ENCODE results near the gene HLCS. TPM values are rescaled to one million over a fixed set of nuclear protein-coding genes. Genes with fewer than 3 reads are reported as not detected.

Gene HLCS
- total RNA-seq, 2 donors from 2014 or later: 40.9 to 41.8 TPM

GRCh38 chr21:36732761-36733160 lies 233.7 kb downstream of the HLCS start:
- intact Hi-C loops (cut with DNase I): no loop called here
- DNase-seq (ENCODE audit: low spot score): no peak
- Histone ChIP-seq H3K4me3 (no peak overlapping the region), H3K9me3 (no peaks in the 10 kb centered on the region), H3K27me3 (replicated peaks; ENCODE audit: insufficient read depth) (no peaks in the 10 kb centered on the region), H3K36me3 (no peaks in the 10 kb centered on the region), H3K4me1 (replicated peaks) (peaks cover 3% of the 10 kb centered on the region), H3K27ac (no peak overlapping the region)
- TF ChIP-seq CTCF (IDR thresholded peaks at IDR 0.05) (no peak), POLR2A (IDR thresholded peaks at IDR 0.05) (no peak), POLR2AphosphoS5 (IDR thresholded peaks at IDR 0.05) (no peak)
- WGBS: 90% methylated on average over 7 of the region's 7 CpGs

GRCh38 chr21:36732217-36732616 lies 234.3 kb downstream of the HLCS start:
- Histone ChIP-seq H3K36me3 (no peaks in the 10 kb centered on the region), H3K27me3 (replicated peaks; ENCODE audit: insufficient read depth) (no peaks in the 10 kb centered on the region)

GRCh38 chr21:36730291-36731281 lies 235.9 kb downstream of the HLCS start:
- H3K4me3 ChIP-seq: no peak overlapping the region
- WGBS: 36% methylated on average over 30 of the region's 30 CpGs
- no peaks in the 10 kb centered on the region for H3K27me3 ChIP-seq (replicated peaks; ENCODE audit: insufficient read depth)
- H3K27ac ChIP-seq: no peak overlapping the region
- peak; percentile 44 for DNase-seq (ENCODE audit: low spot score)
- H3K4me1 ChIP-seq (replicated peaks): peaks cover 3% of the 10 kb centered on the region
- intact Hi-C loops (cut with DNase I): no loop called here
- no peaks in the 10 kb centered on the region for H3K9me3 ChIP-seq
- TF ChIP-seq POLR2AphosphoS5 (IDR thresholded peaks at IDR 0.05) (peak; percentile 58), POLR2A (IDR thresholded peaks at IDR 0.05) (no peak)
- no peaks in the 10 kb centered on the region for H3K36me3 ChIP-seq

More at GRCh38 chr21:36732217-36732616, 234.3 kb downstream of the HLCS start:
- Histone ChIP-seq H3K9me3 (no peaks in the 10 kb centered on the region), H3K27ac (no peak overlapping the region), H3K4me1 (replicated peaks) (peaks cover 3% of the 10 kb centered on the region), H3K4me3 (no peak overlapping the region)
- intact Hi-C loops (cut with DNase I): no loop called here
- DNase-seq (ENCODE audit: low spot score): no peak
- TF ChIP-seq POLR2A (IDR thresholded peaks at IDR 0.05) (no peak), POLR2AphosphoS5 (IDR thresholded peaks at IDR 0.05) (no peak), CTCF (IDR thresholded peaks at IDR 0.05) (no peak)
- WGBS: 85% methylated on average over 14 of the region's 14 CpGs

GRCh38 chr21:36729310-36729970 lies 237.0 kb downstream of the HLCS start:
- WGBS: 63% methylated on average over 18 of the region's 18 CpGs
- H3K4me3 ChIP-seq: no peak overlapping the region
- intact Hi-C loops (cut with DNase I): no loop called here
- H3K27ac ChIP-seq: no peak overlapping the region
- H3K27me3 ChIP-seq (replicated peaks; ENCODE audit: insufficient read depth): no peaks in the 10 kb centered on the region
- no peaks in the 10 kb centered on the region for H3K9me3 ChIP-seq
- TF ChIP-seq POLR2AphosphoS5 (IDR thresholded peaks at IDR 0.05) (no peak), POLR2A (IDR thresholded peaks at IDR 0.05) (no peak), CTCF (IDR thresholded peaks at IDR 0.05) (no peak)
- no peak for DNase-seq (ENCODE audit: low spot score)
- peaks cover 3% of the 10 kb centered on the region for H3K4me1 ChIP-seq (replicated peaks)
- H3K36me3 ChIP-seq: no peaks in the 10 kb centered on the region

DNA sequence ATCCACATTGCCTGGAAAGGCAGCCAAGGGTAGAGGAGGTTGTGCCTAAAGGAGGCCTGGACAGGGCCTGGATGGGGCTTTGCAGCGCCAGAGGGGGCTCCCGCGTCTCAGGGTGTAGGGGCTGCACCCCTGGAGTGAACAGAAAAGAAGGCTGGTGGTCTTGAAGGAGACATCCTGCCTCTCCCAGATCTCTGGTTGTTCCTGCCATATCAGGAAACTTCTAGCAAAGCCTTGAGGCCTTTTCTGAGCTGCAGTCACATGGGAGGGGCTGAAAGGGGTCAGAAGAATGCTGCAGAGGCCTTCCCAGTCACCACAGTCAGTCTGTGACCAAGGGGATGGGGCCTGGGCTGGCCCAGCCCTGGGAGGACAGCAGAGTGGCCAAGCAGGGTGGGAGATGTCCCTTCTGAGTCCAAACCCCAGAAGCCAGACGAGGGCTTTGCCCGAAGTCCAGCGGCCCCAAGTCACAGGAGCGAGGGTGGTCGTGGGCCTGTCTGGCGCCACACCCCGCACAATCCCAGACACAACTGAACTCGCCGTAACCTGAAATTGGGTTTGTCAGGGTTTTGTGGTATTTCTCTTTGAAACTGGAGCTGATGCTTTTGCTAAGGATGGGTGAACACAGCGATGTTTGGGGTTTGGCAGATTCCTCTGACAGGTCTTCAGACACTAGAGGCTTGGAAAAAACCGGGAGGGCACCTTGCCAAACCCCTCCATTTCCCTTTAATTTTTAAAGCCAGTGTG lies 237.9 kb downstream of the HLCS start:
- no peak overlapping the region for H3K4me3 ChIP-seq
- no peak overlapping the region for H3K27ac ChIP-seq
- H3K9me3 ChIP-seq: no peaks in the 10 kb centered on the region
- H3K27me3 ChIP-seq (replicated peaks; ENCODE audit: insufficient read depth): no peaks in the 10 kb centered on the region
- WGBS: 80% methylated on average over 14 of the region's 14 CpGs
- no peaks in the 10 kb centered on the region for H3K36me3 ChIP-seq
- intact Hi-C loops (cut with DNase I): no loop called here
- TF ChIP-seq POLR2AphosphoS5 (IDR thresholded peaks at IDR 0.05): no peak
- no peak for TF ChIP-seq CTCF (IDR thresholded peaks at IDR 0.05)
- no peak for TF ChIP-seq POLR2A (IDR thresholded peaks at IDR 0.05)
- peaks cover 3% of the 10 kb centered on the region for H3K4me1 ChIP-seq (replicated peaks)
- no peak for DNase-seq (ENCODE audit: low spot score)

Data from prostate gland (tissue), 2 donors.